WTC11 (cell line): Measurements from ENCODE around the gene RBP5. TPM values are rescaled to one million over a fixed set of nuclear protein-coding genes. Genes with fewer than 3 reads are reported as not detected.

Experiments used
- ATAC-seq: fragments of 200-7000 bp; cut with Tn5 transposase; 2 replicates; pipeline ENCODE4 v1.10.0; 2021; ENCODE audit warnings: mild to moderate bottlenecking, moderate library complexity
- CTCF ChIA-PET: fragments of 300-600 bp; sonication (Branson Sonifier 250); formaldehyde crosslinking; loops from one replicate; lab custom pipeline; 2021; ENCODE audit warnings: antibody characterized with exemption; lab: Charles Lee
- POLR2A ChIA-PET: fragments of 350-600 bp; sonication (Branson Sonifier 250); formaldehyde crosslinking; loops from one replicate; lab custom pipeline; 2021; ENCODE audit warnings: antibody characterized with exemption; lab: Charles Lee
- DNase-seq: peaks from one replicate; pipeline ENCODE4 v3.0.0; 2021; ENCODE audit warnings: low spot score
- H3K27ac Mint-ChIP-seq: 2 replicates; pipeline ENCODE4 v1.8.0; 2021; ENCODE audit warnings: mixed read lengths
- H3K27me3 Mint-ChIP-seq: 2 replicates; pipeline ENCODE4 v1.8.0; 2021; ENCODE audit warnings: low read depth, mild to moderate bottlenecking, moderate library complexity, mixed read lengths
- H3K36me3 Mint-ChIP-seq: 2 replicates; pipeline ENCODE4 v1.8.0; 2021; ENCODE audit warnings: mixed read lengths
- H3K4me1 Mint-ChIP-seq: 2 replicates; pipeline ENCODE4 v1.8.0; 2022; ENCODE audit warnings: mixed read lengths
- H3K4me3 Mint-ChIP-seq: 2 replicates; pipeline ENCODE4 v1.8.0; 2021; ENCODE audit warnings: mild to moderate bottlenecking, moderate library complexity, mixed read lengths
- H3K9me3 Mint-ChIP-seq: 2 replicates; pipeline ENCODE4 v1.8.0; 2021; ENCODE audit warnings: mixed read lengths
- CREB1 ChIP-seq: sonication (generic); formaldehyde crosslinking; IDR thresholded peaks from 2 replicates; pipeline ENCODE4 v1.8.0; 2023; ENCODE audit warnings: mild to moderate bottlenecking, missing genetic modification reagents
- CREM ChIP-seq: sonication (generic); formaldehyde crosslinking; IDR thresholded peaks from 2 replicates; pipeline ENCODE4 v1.8.1; 2022; ENCODE audit warnings: mild to moderate bottlenecking, missing genetic modification reagents, moderate library complexity
- CTCF ChIP-seq: fragments of 200-600 bp; IDR thresholded peaks from 2 replicates; pipeline ENCODE4 v1.8.0; 2022; ENCODE audit warnings: antibody characterized with exemption
- E2F1 ChIP-seq: sonication (generic); formaldehyde crosslinking; IDR thresholded peaks from 2 replicates; pipeline ENCODE4 v1.8.0; 2022; ENCODE audit warnings: mild to moderate bottlenecking, missing genetic modification reagents
- ELF4 ChIP-seq: sonication (generic); formaldehyde crosslinking; IDR thresholded peaks from 2 replicates; pipeline ENCODE4 v1.8.1; 2022; ENCODE audit warnings: low read depth, mild to moderate bottlenecking, moderate library complexity, missing genetic modification reagents
- HMGXB4 ChIP-seq: sonication (generic); formaldehyde crosslinking; IDR thresholded peaks from 2 replicates; pipeline ENCODE4 v1.8.1; 2023; ENCODE audit warnings: mild to moderate bottlenecking, moderate library complexity, missing genetic modification reagents
- MLX ChIP-seq: sonication (generic); formaldehyde crosslinking; IDR thresholded peaks from 2 replicates; pipeline ENCODE4 v1.8.1; 2023; ENCODE audit warnings: mild to moderate bottlenecking, missing genetic modification reagents, moderate library complexity
- NFATC4 ChIP-seq: fragments of 250-450 bp; sonication (Bioruptor Pico); IDR thresholded peaks from 2 replicates; pipeline ENCODE4 v1.9.0; 2021; ENCODE audit warnings: mild to moderate bottlenecking
- SMAD3 ChIP-seq: sonication (generic); formaldehyde crosslinking; IDR thresholded peaks from 2 replicates; pipeline ENCODE4 v1.8.0; 2022; ENCODE audit warnings: missing genetic modification reagents, mild to moderate bottlenecking, borderline replicate concordance
- STAT6 ChIP-seq: sonication (generic); formaldehyde crosslinking; conservative IDR thresholded peaks from 2 replicates; pipeline ENCODE4 v1.8.1; 2023; ENCODE audit warnings: mild to moderate bottlenecking, low read depth, missing genetic modification reagents, moderate library complexity
- TEAD1 ChIP-seq: sonication (generic); formaldehyde crosslinking; IDR thresholded peaks from 2 replicates; pipeline ENCODE4 v1.8.0; 2022; ENCODE audit warnings: mild to moderate bottlenecking, missing genetic modification reagents
- TP53 ChIP-seq: sonication (generic); formaldehyde crosslinking; IDR thresholded peaks from 2 replicates; pipeline ENCODE4 v1.8.1; 2023; ENCODE audit warnings: mild to moderate bottlenecking, missing genetic modification reagents
- ZBTB21 ChIP-seq: sonication (generic); formaldehyde crosslinking; IDR thresholded peaks from 2 replicates; pipeline ENCODE4 v1.8.1; 2023; ENCODE audit warnings: mild to moderate bottlenecking, missing genetic modification reagents, borderline replicate concordance
- ZNF416 ChIP-seq: fragments of 250-450 bp; sonication (Bioruptor Pico); IDR thresholded peaks from 2 replicates; pipeline ENCODE4 v1.9.0; 2021; ENCODE audit warnings: mild to moderate bottlenecking, inconsistent platforms
- ZSCAN18 ChIP-seq: fragments of 250-450 bp; sonication (Bioruptor Pico); IDR thresholded peaks from 2 replicates; pipeline ENCODE4 v2.1.2; 2022; ENCODE audit warnings: mild to moderate bottlenecking, moderate library complexity
- total RNA-seq: library from RNA; stranded (reverse); gene quantifications from 3 replicates; pipeline ENCODE4 v1.2.3, GENCODE V29; 2021
- TF ChIP-seq, protein P1 (sequence below): sonication (generic); formaldehyde crosslinking; IDR thresholded peaks from 2 replicates; pipeline ENCODE4 v1.8.1; 2023; ENCODE audit warnings: mild to moderate bottlenecking, missing genetic modification reagents, borderline replicate concordance

RBP5 gene
- total RNA-seq, 1 experiment from 2014 or later, result 4.1 TPM

DNA sequence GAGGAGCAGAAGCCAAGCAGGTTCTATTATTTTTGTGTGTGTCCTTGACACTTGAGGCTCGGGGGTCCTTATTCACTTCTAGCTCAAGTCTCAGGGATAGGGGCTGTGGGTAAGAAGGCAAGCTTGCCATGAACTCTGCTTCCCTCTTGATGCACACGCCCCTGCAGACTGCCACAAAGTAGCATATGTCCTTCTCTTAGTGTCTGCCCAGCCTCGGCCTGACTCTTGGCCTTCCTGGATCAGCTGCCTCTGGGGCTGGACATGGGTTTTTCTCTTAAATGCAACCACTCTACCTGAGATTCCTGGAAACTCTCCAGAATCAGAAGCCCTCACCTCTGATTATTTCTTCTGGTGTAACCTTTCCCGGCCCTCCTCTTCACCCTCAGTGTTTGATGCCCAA lies 32.6 kb upstream of the RBP5 start (continued):
- TF ChIP-seq, protein P1, sequence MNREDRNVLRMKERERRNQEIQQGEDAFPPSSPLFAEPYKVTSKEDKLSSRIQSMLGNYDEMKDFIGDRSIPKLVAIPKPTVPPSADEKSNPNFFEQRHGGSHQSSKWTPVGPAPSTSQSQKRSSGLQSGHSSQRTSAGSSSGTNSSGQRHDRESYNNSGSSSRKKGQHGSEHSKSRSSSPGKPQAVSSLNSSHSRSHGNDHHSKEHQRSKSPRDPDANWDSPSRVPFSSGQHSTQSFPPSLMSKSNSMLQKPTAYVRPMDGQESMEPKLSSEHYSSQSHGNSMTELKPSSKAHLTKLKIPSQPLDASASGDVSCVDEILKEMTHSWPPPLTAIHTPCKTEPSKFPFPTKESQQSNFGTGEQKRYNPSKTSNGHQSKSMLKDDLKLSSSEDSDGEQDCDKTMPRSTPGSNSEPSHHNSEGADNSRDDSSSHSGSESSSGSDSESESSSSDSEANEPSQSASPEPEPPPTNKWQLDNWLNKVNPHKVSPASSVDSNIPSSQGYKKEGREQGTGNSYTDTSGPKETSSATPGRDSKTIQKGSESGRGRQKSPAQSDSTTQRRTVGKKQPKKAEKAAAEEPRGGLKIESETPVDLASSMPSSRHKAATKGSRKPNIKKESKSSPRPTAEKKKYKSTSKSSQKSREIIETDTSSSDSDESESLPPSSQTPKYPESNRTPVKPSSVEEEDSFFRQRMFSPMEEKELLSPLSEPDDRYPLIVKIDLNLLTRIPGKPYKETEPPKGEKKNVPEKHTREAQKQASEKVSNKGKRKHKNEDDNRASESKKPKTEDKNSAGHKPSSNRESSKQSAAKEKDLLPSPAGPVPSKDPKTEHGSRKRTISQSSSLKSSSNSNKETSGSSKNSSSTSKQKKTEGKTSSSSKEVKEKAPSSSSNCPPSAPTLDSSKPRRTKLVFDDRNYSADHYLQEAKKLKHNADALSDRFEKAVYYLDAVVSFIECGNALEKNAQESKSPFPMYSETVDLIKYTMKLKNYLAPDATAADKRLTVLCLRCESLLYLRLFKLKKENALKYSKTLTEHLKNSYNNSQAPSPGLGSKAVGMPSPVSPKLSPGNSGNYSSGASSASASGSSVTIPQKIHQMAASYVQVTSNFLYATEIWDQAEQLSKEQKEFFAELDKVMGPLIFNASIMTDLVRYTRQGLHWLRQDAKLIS (CRISPR knock-in tag), result no peak
- TF ChIP-seq MLX (CRISPR knock-in tag), result no peak

- ChIA-PET CTCF (interaction anchor here (1.1 kb wide), 1 partner anchor 47 kb away, joined by 4 read pairs; no protein-coding TSS in a partner anchor), POLR2A (no interaction called here)
- Mint-ChIP-seq H3K27ac (no peak overlapping the region), H3K4me3 (no peak overlapping the region), H3K27me3 (peaks cover 32% of the 10 kb centered on the region), H3K9me3 (peaks cover 13% of the 10 kb centered on the region), H3K36me3 (peaks cover 4% of the 10 kb centered on the region), H3K4me1 (peaks cover 4% of the 10 kb centered on the region; the same call in 1 of the 2 replicates)
- ATAC-seq, result no peak
- DNase-seq, result no peak
- TF ChIP-seq CREB1 (CRISPR knock-in tag), result no peak
- no peak for TF ChIP-seq ZSCAN18 (CRISPR knock-in tag)
- no peak for TF ChIP-seq HMGXB4
- TF ChIP-seq CREM (CRISPR knock-in tag), result no peak
- TF ChIP-seq SMAD3 (CRISPR knock-in tag), result no peak
- TF ChIP-seq, protein P1 (CRISPR knock-in tag), result no peak
- TF ChIP-seq STAT6, result no peak
- TF ChIP-seq TP53 (CRISPR knock-in tag), result no peak
- no peak for TF ChIP-seq NFATC4 (CRISPR knock-in tag)
- no peak for TF ChIP-seq ZBTB21
- TF ChIP-seq TEAD1 (CRISPR knock-in tag), result no peak
- TF ChIP-seq ZNF416, result no peak
- no peak for TF ChIP-seq E2F1
- TF ChIP-seq ELF4, result no peak
- TF ChIP-seq CTCF, result no peak
Observed at GRCh38 chr12:7160183-7160582, 31.5 kb upstream of the RBP5 start.
